ENCODE data around the gene KRT40.

DNA sequence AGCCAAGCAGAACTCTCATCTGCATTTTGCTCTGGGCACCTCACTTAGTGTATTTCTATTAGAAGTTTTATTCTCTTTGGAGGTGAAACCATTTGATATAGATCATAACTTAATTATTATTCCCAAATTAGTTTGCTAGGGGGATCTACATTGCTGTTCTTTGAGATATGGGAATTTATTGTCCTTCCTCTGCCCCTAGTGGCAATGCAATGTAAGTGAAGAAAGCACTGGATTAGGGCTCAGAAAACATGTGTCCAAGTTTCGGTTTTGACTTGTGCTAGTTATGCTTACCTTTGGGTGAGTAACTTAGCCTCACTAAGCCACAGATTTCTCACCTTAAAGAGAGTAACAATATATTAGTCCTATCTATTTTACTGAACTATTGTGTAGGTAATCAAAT lies 20.3 kb downstream of the KRT40 start:
- TF ChIP-seq, protein P1, sequence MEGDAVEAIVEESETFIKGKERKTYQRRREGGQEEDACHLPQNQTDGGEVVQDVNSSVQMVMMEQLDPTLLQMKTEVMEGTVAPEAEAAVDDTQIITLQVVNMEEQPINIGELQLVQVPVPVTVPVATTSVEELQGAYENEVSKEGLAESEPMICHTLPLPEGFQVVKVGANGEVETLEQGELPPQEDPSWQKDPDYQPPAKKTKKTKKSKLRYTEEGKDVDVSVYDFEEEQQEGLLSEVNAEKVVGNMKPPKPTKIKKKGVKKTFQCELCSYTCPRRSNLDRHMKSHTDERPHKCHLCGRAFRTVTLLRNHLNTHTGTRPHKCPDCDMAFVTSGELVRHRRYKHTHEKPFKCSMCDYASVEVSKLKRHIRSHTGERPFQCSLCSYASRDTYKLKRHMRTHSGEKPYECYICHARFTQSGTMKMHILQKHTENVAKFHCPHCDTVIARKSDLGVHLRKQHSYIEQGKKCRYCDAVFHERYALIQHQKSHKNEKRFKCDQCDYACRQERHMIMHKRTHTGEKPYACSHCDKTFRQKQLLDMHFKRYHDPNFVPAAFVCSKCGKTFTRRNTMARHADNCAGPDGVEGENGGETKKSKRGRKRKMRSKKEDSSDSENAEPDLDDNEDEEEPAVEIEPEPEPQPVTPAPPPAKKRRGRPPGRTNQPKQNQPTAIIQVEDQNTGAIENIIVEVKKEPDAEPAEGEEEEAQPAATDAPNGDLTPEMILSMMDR (IDR thresholded peaks at IDR 0.05; ENCODE audit: insufficient read depth, low read length, poor library complexity, severe bottlenecking): peak; percentile 56
- no peak for TF ChIP-seq EZH2phosphoT487 (conservative IDR thresholded peaks at IDR 0.05; ENCODE audit: low read length)
